Activated T-cell treated with anti-CD3 and anti-CD28 coated beads, Interleukin-2, amount 50 U/mL, for 24 hours (primary cell): ENCODE data around the gene NLRP1.

Experiments used
- DNase-seq: peaks from one replicate; pipeline ENCODE4 v3.0.0-alpha.2; 2020
- H3K27ac Mint-ChIP-seq: 2 replicates; pipeline ENCODE4 v1.8.0; 2020; ENCODE audit warnings: mild to moderate bottlenecking, mixed read lengths
- H3K27me3 Mint-ChIP-seq: 2 replicates; pipeline ENCODE4 v1.8.0; 2020; ENCODE audit warnings: mixed read lengths
- H3K36me3 Mint-ChIP-seq: 2 replicates; pipeline ENCODE4 v1.8.0; 2020; ENCODE audit warnings: low read depth, mixed read lengths
- H3K4me1 Mint-ChIP-seq: 2 replicates; pipeline ENCODE4 v1.8.0; 2020; ENCODE audit warnings: low read depth, mixed read lengths
- H3K4me3 Mint-ChIP-seq: 2 replicates; pipeline ENCODE4 v1.8.0; 2020; ENCODE audit warnings: mild to moderate bottlenecking, moderate library complexity, mixed read lengths
- H3K9me3 Mint-ChIP-seq: 2 replicates; pipeline ENCODE4 v1.8.0; 2020; ENCODE audit warnings: mixed read lengths

Gene NLRP1

DNA sequence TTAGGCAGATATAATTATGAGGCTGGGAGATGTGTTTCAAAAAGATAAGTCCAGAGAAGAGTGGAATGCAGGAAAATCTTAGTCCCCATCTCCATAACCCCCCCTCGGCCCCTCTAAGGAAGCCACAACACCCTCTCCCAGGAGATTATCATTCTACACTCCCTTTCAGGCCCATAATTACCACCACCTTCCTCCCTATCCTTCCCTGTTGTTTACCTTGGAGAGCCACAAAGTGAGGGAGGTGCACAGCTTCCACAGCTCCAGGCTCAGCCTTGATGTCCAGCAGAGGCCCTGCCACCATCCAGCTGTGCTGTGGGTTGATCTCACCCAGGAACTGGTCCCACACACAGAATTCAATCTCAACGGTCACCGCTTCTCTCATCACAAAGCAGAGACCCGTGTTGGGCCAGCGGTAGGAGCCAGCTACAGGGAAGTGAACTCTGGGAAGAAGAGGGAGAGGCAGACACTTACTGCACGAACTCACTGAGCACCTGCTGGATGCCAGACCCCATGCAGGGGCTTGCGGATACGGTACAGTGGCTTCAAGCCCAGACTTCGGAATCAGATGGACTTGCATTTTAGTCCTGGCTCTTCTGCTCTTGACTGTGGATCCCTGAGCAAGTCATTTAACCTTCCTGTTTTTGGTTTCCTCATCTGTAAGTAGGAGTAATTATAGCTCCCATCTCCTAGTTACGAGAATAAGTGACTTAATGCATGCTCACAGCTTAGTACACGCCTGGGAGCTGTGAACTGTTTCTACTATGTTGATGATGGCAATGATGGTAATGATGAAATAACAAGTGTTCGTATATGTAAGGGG lies 53.8 kb downstream of the NLRP1 start:
- Mint-ChIP-seq H3K9me3 (no peaks in the 10 kb centered on the region), H3K4me1 (peaks cover 18% of the 10 kb centered on the region), H3K27me3 (no peaks in the 10 kb centered on the region), H3K27ac (peak overlapping the region; percentile 39), H3K4me3 (no peak overlapping the region), H3K36me3 (peaks cover 88% of the 10 kb centered on the region)
- no peak for DNase-seq

DNA sequence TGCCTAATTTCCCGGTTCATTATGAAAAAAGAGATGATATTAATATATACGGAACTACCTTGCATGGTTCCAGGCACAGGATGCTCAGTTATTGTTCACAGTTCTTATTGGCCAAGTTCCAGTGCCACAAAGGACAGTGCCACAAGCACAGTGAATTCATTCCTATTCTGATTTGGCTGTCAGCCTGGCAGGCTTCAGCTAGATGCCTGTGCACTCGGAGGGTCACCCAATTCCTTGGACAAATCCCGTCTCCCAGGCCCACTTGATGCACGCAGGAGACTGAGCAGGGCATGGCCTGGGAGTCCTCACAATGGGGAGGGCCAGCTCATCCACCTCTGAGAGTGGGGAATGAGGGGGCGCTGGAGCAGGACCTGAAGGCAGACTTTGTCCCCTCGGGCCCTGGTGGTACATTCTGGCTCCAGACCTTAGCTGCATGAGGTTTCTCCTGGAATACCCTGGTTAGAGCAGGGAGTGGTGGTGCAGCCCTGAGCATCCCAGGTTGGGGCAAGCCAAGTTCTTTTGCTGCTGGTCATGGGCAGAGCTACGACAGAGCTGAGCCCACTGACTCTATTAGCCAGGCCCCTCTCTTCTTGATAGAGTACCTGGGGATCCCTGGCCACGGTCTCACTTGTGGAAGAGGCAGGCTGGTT lies 56.6 kb downstream of the NLRP1 start:
- Mint-ChIP-seq H3K9me3 (no peaks in the 10 kb centered on the region), H3K36me3 (peaks cover 86% of the 10 kb centered on the region), H3K4me1 (peaks cover 18% of the 10 kb centered on the region), H3K4me3 (no peak overlapping the region), H3K27me3 (no peaks in the 10 kb centered on the region), H3K27ac (peak overlapping the region; percentile 94)
- DNase-seq, result no peak

DNA sequence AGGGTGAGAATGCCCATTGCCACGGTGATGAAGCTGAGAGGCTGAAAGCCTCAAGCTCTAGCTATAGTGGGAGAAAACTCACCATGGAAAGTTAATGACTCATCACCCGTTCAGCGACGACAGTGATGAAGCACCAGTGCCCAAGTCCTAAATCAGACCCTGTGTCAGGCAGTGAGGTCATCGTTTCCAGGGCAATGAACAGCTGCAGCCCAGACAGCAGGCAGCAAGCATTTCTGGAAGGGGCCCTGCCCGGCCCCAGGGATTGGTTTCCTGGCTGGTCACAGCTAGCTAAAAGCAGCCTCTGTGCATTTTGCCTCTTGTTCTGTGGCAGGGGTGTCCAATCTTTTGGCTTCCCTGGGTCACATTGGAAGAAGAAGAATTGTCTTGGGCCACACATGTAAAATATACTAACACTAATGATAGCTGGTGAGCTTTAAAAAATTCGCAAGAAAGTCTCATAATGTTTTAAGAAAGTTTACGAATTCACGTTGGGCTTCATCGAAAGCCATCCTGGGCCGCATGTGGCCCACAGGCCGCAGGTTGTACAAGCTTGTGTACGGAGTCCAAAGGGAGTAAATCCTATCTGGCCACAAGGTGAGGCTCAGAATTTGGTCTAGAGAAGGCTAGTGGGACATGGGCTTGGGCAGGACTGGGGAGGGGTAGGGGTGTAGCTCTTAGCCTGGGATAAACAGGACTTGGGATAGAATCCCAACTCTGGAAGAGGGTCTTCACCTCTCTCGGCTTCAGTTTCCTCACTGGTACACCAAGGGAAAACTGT lies 57.3 kb downstream of the NLRP1 start:
- Mint-ChIP-seq H3K27me3 (no peaks in the 10 kb centered on the region), H3K9me3 (no peaks in the 10 kb centered on the region), H3K36me3 (peaks cover 82% of the 10 kb centered on the region), H3K27ac (peak overlapping the region; percentile 94), H3K4me1 (peaks cover 18% of the 10 kb centered on the region), H3K4me3 (peak overlapping the region; percentile 11)
- peak; percentile 71 for DNase-seq

DNA sequence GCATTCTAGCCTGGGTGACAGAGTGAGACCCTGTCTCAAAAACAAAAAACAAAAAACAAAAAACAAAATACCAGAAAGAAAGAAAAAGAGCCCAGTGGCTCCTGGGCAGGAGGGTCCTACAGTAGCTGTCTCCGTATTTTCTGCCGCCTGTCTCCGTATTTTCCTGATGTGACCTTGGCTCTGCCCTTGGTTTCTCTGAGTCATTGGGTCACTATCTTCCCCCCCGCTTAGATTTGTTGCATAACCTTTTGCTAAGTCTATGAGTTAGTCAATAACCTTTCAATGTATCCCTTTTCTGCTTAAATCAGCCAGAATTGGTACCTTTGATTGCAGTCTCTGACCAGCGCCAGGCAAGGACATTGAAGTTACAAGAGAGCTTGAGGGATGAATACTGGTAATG lies 61.1 kb downstream of the NLRP1 start:
- H3K9me3 Mint-ChIP-seq, result no peaks in the 10 kb centered on the region
- DNase-seq, result no peak
- no peaks in the 10 kb centered on the region for H3K27me3 Mint-ChIP-seq
- H3K4me3 Mint-ChIP-seq, result no peak overlapping the region
- H3K4me1 Mint-ChIP-seq, result peaks cover 18% of the 10 kb centered on the region
- peak overlapping the region; percentile 78 for H3K27ac Mint-ChIP-seq
- peaks cover 66% of the 10 kb centered on the region for H3K36me3 Mint-ChIP-seq

DNA sequence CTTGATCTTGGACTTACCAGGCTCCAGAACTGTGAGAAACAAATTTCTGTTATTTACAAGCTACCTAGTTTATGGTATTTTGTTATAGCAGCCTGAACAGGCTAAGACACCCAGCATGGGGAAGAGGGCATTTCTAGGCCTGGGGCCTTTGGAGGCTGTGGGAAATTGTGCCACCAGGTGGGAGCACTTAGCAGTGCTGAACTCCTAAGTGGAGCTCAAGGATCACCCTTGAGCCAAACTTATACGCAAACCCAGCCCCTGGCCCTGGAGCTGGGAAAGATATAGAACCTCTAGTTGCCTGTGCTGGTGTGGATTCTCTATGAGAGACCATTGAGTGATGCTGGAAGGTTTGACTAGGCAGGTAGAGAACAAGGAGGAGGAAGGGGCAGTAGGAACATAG lies 61.8 kb downstream of the NLRP1 start:
- H3K4me1 Mint-ChIP-seq, result peaks cover 16% of the 10 kb centered on the region
- H3K9me3 Mint-ChIP-seq, result no peaks in the 10 kb centered on the region
- no peak for DNase-seq
- peaks cover 66% of the 10 kb centered on the region for H3K36me3 Mint-ChIP-seq
- peak overlapping the region; percentile 78 for H3K27ac Mint-ChIP-seq
- no peaks in the 10 kb centered on the region for H3K27me3 Mint-ChIP-seq
- H3K4me3 Mint-ChIP-seq, result no peak overlapping the region

DNA sequence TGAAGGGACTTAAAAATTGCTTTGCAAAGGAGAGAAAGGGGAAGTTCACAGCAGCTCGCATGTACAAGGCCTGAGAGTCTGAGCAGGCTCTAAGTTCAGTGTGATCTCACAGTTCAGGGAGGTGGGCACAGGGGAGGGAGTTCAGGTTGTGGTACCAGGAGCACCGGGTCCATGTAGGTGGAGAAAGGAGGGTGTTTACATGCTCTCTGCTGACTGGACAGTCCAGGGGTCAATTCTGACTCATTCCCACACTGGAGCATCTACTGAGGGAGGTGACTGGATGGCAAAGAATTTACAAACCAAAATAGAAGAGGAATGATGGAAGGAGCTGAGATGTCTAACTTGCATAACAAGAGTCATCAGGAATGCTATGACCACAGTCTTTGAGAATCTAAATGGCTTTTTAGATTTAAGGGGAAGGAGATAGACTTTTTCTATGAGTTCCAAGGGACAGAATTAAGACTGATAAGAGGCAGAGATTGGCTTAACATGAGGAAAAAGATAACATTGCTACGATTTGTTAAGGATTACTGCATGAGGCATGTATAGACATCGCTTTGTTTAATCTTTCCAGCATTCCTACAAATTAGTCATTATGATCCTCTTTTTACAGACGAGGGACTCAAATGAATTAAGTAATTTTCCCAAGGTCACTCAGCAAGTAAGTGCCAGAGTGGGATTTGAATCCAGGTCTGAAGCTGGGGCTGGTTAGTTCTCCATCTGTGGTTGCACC lies 68.1 kb downstream of the NLRP1 start:
- H3K36me3 Mint-ChIP-seq, result peaks cover 68% of the 10 kb centered on the region
- DNase-seq, result no peak
- peak overlapping the region; percentile 58 for H3K27ac Mint-ChIP-seq

DNA sequence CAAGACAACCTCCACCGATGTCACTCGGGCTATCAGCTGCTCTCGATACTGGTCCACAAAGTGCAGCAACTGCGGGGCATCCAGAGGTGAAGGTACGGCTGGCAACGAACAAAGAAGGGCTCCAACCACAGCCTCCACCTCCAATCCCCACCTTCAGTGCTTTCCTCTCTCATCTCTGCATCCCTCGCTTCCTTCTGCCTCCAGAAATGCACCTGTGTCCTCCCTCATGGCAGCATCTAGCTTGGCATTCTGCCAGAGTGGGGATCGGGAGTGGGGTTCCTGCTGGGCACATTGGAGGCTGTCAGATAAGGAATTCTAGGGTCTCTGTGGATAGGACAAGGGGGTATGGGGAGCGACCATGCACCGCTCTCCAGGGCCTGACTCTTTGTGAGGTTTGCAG lies 69.3 kb downstream of the NLRP1 start:
- peaks cover 33% of the 10 kb centered on the region for H3K4me1 Mint-ChIP-seq
- H3K9me3 Mint-ChIP-seq, result no peaks in the 10 kb centered on the region
- H3K27me3 Mint-ChIP-seq, result no peaks in the 10 kb centered on the region
- peaks cover 59% of the 10 kb centered on the region for H3K36me3 Mint-ChIP-seq
- DNase-seq, result no peak
- H3K4me3 Mint-ChIP-seq, result no peak overlapping the region
- peak overlapping the region; percentile 44 for H3K27ac Mint-ChIP-seq

More for the DNA sequence above, 68.1 kb downstream of the NLRP1 start:
- Mint-ChIP-seq H3K9me3 (no peaks in the 10 kb centered on the region), H3K4me3 (no peak overlapping the region), H3K4me1 (peaks cover 33% of the 10 kb centered on the region), H3K27me3 (no peaks in the 10 kb centered on the region)

DNA sequence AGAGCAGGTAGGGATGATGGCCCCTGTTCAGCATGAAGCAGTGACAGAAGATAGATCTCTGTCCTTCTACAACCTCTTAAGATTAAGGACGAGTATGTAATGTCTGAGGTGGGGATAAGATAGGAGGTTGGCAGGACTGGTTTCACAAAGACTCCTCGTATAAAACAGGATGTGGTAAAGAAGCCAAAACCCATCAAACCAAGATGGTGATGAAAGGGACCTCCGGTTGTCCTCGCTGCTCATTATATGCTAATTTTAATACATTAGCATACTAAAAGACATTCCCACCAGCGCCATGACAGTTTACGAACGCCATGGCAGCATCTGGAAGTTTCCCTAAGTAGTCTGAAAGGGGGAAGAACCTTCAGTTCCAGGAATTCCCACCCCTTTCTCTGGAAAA lies 70.7 kb downstream of the NLRP1 start:
- H3K9me3 Mint-ChIP-seq, result no peaks in the 10 kb centered on the region
- DNase-seq, result no peak
- no peak overlapping the region for H3K4me3 Mint-ChIP-seq
- H3K4me1 Mint-ChIP-seq, result peaks cover 33% of the 10 kb centered on the region
- no peaks in the 10 kb centered on the region for H3K27me3 Mint-ChIP-seq
- H3K36me3 Mint-ChIP-seq, result peaks cover 65% of the 10 kb centered on the region
- peak overlapping the region; percentile 63 for H3K27ac Mint-ChIP-seq

DNA sequence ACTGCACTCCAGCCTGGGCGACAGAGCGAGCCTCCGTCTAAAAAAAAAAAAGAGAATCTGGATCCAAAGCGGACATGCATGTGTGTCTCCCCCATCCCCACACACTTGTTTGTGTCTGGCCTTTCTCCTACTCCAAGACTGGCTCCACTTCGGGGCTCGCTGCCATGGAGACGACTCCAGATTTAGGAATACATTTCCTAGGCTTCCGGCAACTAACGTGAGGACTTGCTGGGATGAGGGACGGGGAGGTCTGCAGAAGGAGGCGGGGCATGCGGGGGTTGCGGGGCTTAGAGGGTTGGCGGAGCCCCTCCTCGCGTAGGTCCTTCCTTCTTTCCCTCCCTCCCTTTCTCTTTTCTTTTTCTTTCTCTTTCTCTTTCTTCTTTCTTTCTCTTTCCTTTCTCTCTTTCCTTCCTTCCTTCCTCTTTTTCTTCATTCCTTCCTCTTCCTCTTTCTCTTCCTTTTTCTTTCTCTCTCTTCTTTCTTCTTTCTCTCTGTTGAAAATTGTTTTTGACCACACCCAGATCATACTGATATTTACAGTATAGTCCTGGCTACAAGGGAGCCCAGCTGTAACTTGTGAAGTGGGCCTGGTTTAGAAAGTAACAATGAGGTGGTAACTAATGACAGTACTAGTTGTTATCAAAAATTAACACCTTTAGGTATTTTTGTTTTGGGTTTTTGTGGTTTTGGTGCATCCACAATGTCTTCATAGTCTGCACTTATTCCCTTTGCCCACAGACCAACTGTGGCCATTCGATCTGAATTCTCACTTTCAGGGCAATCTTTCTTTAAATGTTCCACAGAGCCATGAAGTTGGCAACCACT lies 72.7 kb downstream of the NLRP1 start:
- DNase-seq, result no peak
- Mint-ChIP-seq H3K4me1 (peaks cover 33% of the 10 kb centered on the region), H3K9me3 (no peaks in the 10 kb centered on the region), H3K27me3 (no peaks in the 10 kb centered on the region), H3K27ac (no peak overlapping the region), H3K4me3 (no peak overlapping the region), H3K36me3 (peaks cover 52% of the 10 kb centered on the region)

DNA sequence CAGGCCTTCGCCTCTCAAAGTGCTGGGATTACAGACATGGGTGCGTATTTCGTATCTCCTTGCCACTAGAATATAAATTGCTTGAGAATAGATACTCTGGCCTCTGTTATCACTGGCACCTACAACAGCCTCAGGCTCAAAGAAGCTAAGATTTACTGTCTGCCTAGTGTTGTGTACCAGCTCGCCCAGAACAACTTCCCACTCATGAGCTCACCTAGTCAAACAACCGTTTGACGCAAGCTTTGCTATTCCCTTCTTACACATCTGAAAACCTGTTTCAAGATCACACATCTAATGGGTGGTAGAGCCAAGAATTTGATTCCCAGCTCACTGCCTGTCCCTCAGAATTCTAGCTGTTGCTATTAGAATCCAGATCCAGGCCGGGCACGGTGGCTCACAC lies 73.5 kb downstream of the NLRP1 start:
- no peaks in the 10 kb centered on the region for H3K27me3 Mint-ChIP-seq
- no peaks in the 10 kb centered on the region for H3K9me3 Mint-ChIP-seq
- H3K27ac Mint-ChIP-seq, result no peak overlapping the region
- H3K36me3 Mint-ChIP-seq, result peaks cover 45% of the 10 kb centered on the region
- H3K4me3 Mint-ChIP-seq, result no peak overlapping the region
- DNase-seq, result no peak
- peaks cover 33% of the 10 kb centered on the region for H3K4me1 Mint-ChIP-seq

DNA sequence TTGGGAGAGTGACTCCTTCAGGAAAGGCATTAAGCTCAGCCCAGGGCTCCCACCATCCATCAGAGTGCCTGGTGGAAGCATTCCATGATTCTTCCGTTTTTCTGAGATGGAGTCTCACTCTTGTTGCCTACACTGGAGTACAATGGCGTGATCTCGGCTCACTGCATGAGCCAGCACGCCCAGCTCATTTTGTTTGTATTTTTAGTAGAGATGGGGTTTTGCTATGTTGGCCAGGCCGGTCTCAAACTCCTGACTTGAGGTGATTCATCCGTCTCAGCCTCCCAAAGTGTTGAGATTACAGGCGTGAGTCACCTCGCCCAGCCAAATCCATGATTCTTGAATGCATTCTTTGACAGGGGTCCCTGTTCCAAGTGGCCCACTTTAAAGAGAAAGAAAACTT lies 74.8 kb downstream of the NLRP1 start:
- Mint-ChIP-seq H3K9me3 (no peaks in the 10 kb centered on the region), H3K4me3 (no peak overlapping the region), H3K4me1 (peaks cover 26% of the 10 kb centered on the region), H3K27ac (no peak overlapping the region), H3K36me3 (peaks cover 32% of the 10 kb centered on the region), H3K27me3 (no peaks in the 10 kb centered on the region)
- DNase-seq, result no peak

DNA sequence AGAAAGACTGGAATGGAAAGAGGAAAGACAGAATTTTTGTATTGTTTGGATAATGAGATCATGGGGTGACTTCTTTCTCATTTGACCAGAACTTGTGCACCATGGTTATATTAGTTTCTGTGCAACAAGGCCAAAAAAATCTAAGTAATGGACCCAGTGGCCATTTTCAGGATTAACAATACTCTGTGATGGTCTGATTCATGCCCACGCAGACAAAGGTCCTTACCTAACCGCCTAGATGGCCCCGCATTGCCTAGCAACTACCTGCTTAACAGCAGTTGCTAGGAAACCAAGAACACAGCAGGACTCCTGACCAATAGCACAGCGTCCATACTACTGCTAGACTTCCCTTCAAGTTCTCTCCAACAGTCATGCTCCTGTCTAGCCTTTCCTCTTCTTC lies 75.5 kb downstream of the NLRP1 start:
- DNase-seq, result no peak
- no peak overlapping the region for H3K27ac Mint-ChIP-seq
- peaks cover 27% of the 10 kb centered on the region for H3K36me3 Mint-ChIP-seq
- no peak overlapping the region for H3K4me3 Mint-ChIP-seq
- H3K9me3 Mint-ChIP-seq, result no peaks in the 10 kb centered on the region
- H3K27me3 Mint-ChIP-seq, result no peaks in the 10 kb centered on the region
- H3K4me1 Mint-ChIP-seq, result peaks cover 21% of the 10 kb centered on the region

DNA sequence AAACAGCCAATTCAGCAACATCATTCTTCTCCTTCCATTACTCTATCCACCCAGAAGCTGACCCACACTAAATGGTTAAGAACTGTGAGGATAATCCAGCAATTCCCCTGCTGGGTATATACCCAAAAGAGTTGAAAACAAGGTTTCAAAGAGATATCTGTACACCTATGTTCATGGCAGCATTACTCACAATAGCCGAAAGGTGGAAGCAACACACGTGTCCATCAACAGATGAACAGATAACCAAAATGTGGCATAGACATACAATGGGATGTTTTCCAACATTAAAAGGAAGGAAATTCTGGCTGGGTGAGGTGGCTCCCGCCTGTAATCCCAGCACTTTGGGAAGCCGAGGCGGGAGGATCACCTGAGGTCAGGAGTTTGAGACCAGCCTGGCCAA lies 78.0 kb downstream of the NLRP1 start:
- no peak for DNase-seq
- Mint-ChIP-seq H3K27me3 (no peaks in the 10 kb centered on the region), H3K4me3 (no peak overlapping the region), H3K9me3 (no peaks in the 10 kb centered on the region), H3K27ac (no peak overlapping the region), H3K4me1 (peaks cover 3% of the 10 kb centered on the region), H3K36me3 (peaks cover 9% of the 10 kb centered on the region)

DNA sequence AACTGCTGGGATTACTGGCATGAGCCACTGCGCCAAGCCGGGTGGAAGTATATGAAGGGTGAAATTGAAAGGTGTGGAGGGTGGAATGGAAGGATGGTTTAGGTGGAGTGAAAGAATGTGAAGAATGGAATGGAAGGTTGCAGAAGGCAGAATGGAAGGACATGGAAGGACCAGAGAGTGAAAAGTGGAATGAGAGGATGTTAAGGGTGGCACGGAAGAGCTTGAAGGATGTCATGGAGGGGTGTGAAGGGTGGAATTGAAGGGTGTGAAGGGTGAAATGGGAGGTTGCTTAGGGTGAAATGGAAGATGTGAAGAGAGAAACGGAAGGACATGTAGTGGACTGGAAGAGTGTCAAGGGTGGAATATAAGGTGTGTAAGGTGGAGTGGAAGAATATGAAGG lies 81.8 kb downstream of the NLRP1 start:
- no peak overlapping the region for H3K4me3 Mint-ChIP-seq
- no peaks in the 10 kb centered on the region for H3K36me3 Mint-ChIP-seq
- no peak overlapping the region for H3K27ac Mint-ChIP-seq
- DNase-seq, result no peak
- no peaks in the 10 kb centered on the region for H3K27me3 Mint-ChIP-seq
- peaks cover 16% of the 10 kb centered on the region for H3K4me1 Mint-ChIP-seq
- H3K9me3 Mint-ChIP-seq, result no peaks in the 10 kb centered on the region
